ENCODE data around the gene PLD1. TPM values are rescaled to one million over a fixed set of nuclear protein-coding genes. Genes with fewer than 3 reads are reported as not detected.

PLD1 gene
- total RNA-seq, 1 donor, result 18.1 TPM

DNA sequence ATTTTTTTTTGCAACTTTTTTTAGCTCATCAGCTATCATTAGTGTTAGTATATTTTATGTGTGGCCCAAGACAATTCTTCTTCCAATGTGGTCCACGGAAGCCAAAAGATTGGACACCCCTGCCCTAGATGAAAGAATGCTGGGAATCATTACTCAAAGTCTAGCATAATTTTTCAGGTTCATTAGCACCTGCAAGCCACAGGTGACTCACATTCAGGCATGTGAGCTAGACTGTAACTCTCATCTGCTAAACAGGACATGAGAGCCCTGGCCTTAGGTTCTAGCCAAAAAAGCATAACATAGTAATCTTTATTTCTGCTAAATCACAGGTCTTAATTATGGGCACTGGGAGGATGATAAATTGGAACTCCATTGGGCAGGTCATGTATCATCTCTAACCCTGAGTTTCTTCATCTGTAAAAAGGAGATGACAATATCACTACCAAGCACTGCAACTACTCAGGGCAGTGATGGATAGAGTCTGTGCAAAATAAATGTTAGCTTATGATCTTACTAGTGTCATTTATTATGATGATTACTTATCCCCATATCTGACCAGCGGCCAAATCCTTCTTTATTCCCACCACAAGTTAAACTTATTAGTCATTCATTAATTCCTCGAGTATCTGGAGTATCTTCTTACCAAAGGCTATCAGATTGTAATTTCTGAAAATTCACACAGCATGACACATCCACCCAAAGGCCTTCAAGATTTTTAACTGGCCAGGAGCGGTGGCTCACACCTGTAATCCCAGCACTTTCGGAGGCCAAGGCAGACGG is 125.0 kb downstream of the PLD1 start:
- H3K4me1 ChIP-seq (ENCODE audit: insufficient read depth, low read length), result no peaks in the 10 kb centered on the region
- DNase-seq (ENCODE audit: insufficient read length, low spot score, missing footprints), result no peak
- TF ChIP-seq, protein P1, sequence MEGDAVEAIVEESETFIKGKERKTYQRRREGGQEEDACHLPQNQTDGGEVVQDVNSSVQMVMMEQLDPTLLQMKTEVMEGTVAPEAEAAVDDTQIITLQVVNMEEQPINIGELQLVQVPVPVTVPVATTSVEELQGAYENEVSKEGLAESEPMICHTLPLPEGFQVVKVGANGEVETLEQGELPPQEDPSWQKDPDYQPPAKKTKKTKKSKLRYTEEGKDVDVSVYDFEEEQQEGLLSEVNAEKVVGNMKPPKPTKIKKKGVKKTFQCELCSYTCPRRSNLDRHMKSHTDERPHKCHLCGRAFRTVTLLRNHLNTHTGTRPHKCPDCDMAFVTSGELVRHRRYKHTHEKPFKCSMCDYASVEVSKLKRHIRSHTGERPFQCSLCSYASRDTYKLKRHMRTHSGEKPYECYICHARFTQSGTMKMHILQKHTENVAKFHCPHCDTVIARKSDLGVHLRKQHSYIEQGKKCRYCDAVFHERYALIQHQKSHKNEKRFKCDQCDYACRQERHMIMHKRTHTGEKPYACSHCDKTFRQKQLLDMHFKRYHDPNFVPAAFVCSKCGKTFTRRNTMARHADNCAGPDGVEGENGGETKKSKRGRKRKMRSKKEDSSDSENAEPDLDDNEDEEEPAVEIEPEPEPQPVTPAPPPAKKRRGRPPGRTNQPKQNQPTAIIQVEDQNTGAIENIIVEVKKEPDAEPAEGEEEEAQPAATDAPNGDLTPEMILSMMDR (IDR thresholded peaks at IDR 0.05; ENCODE audit: extremely low read depth, low read depth, low read length), result no peak
- H3K79me2 ChIP-seq (ENCODE audit: insufficient read depth, low read length), result no peaks in the 10 kb centered on the region
- no peak overlapping the region for H2AFZ ChIP-seq (ENCODE audit: low read length)
- no peaks in the 10 kb centered on the region for H4K20me1 ChIP-seq (ENCODE audit: insufficient read depth, low read length)
- no peak overlapping the region for H3K27ac ChIP-seq (ENCODE audit: low read depth, low read length)
- H3K4me3 ChIP-seq (ENCODE audit: insufficient read depth, low read length), result no peak overlapping the region
- H3K27me3 ChIP-seq (ENCODE audit: insufficient read depth, low read length), result no peaks in the 10 kb centered on the region
- no peak overlapping the region for H3K4me2 ChIP-seq (ENCODE audit: insufficient read depth, low read length)
- no peaks in the 10 kb centered on the region for H3K36me3 ChIP-seq (ENCODE audit: insufficient read depth, low read length)
- no peaks in the 10 kb centered on the region for H3K9me3 ChIP-seq (ENCODE audit: low read depth, low read length)

DNA sequence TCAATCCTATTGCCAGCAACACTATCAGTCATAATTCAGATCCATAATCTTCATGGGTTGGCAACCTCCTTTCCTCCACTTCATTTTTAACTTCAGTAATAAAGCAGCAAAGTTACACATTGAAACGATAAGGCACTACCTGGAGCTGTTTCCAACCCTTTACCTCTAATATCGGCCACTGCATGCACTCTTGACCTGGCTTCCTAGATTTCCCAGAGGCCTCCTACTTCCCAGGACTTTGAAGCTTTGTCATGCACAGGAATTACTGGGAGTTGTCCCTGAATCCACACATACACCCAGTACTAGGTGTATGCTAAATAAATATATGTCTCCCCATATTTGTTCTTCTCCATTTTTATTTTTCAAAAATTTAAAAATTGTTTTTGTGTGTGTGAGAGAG is 126.1 kb downstream of the PLD1 start:
- TF ChIP-seq, protein P1 (IDR thresholded peaks at IDR 0.05; ENCODE audit: extremely low read depth, low read depth, low read length), result no peak
- Histone ChIP-seq H4K20me1 (ENCODE audit: insufficient read depth, low read length) (no peaks in the 10 kb centered on the region), H3K4me2 (ENCODE audit: insufficient read depth, low read length) (no peak overlapping the region), H3K27me3 (ENCODE audit: insufficient read depth, low read length) (no peaks in the 10 kb centered on the region), H3K27ac (ENCODE audit: low read depth, low read length) (no peak overlapping the region), H2AFZ (ENCODE audit: low read length) (no peak overlapping the region), H3K79me2 (ENCODE audit: insufficient read depth, low read length) (no peaks in the 10 kb centered on the region), H3K36me3 (ENCODE audit: insufficient read depth, low read length) (no peaks in the 10 kb centered on the region), H3K9me3 (ENCODE audit: low read depth, low read length) (no peaks in the 10 kb centered on the region), H3K4me3 (ENCODE audit: insufficient read depth, low read length) (no peak overlapping the region), H3K4me1 (ENCODE audit: insufficient read depth, low read length) (no peaks in the 10 kb centered on the region)
- DNase-seq (ENCODE audit: insufficient read length, low spot score, missing footprints), result no peak

DNA sequence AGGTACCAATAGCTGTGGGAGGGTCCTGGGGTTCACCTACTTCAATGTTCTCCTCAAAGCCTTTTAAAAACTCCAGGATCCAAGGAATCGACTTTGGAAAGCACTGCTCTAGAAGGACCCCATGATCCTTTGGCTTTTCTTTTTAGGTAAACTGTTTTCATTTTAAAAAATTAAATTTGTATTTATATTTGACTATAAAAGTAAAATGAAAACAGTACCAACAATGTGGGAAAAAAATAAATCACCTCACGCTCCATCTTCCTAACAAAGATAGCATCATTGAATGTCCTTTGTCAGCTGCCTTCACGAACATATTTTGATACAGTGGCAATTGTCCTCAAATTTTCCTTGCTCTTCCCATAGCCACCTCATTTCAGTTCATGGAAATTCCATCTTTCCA is 127.5 kb downstream of the PLD1 start:
- H4K20me1 ChIP-seq (ENCODE audit: insufficient read depth, low read length), result no peaks in the 10 kb centered on the region
- no peaks in the 10 kb centered on the region for H3K27me3 ChIP-seq (ENCODE audit: insufficient read depth, low read length)
- no peaks in the 10 kb centered on the region for H3K4me1 ChIP-seq (ENCODE audit: insufficient read depth, low read length)
- TF ChIP-seq, protein P1 (IDR thresholded peaks at IDR 0.05; ENCODE audit: extremely low read depth, low read depth, low read length), result no peak
- no peak for DNase-seq (ENCODE audit: insufficient read length, low spot score, missing footprints)
- H3K27ac ChIP-seq (ENCODE audit: low read depth, low read length), result no peak overlapping the region
- H3K9me3 ChIP-seq (ENCODE audit: low read depth, low read length), result no peaks in the 10 kb centered on the region
- no peak overlapping the region for H3K4me3 ChIP-seq (ENCODE audit: insufficient read depth, low read length)
- H3K79me2 ChIP-seq (ENCODE audit: insufficient read depth, low read length), result no peaks in the 10 kb centered on the region
- H2AFZ ChIP-seq (ENCODE audit: low read length), result no peak overlapping the region
- no peaks in the 10 kb centered on the region for H3K36me3 ChIP-seq (ENCODE audit: insufficient read depth, low read length)
- no peak overlapping the region for H3K4me2 ChIP-seq (ENCODE audit: insufficient read depth, low read length)

DNA sequence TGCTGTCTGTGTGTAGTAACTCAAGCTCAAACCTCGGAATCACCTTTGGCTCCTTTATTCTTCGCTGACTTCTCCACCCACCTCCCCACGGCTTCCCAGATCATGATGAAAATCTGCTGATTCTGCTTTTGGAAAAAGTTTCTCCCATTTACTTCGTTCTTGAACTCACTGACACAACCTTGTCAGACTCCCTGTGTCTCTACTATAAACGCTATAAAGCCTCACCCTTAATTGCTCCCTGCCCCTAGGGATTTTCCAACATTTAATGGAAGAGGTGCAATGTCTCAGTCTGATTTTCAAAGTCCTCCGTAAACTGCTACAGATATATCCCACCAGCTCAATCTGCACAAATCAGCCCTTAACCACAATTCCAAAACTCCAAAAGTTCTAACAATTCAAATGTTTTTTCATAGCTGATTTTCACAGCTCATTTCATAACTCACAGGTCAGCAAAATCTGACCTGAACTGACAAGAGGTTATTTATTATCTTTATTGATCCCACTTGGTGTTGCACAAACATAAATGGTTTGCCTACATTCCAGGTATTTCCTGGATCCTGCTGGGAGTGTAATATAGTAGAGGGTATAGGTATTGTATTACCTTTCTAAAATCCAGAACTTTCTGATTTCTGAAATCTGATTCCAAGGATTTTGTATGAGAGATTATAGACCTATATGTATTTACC is 129.4 kb downstream of the PLD1 start:
- Histone ChIP-seq H3K4me3 (ENCODE audit: insufficient read depth, low read length) (no peak overlapping the region), H3K9me3 (ENCODE audit: low read depth, low read length) (no peaks in the 10 kb centered on the region), H3K79me2 (ENCODE audit: insufficient read depth, low read length) (no peaks in the 10 kb centered on the region), H3K4me2 (ENCODE audit: insufficient read depth, low read length) (no peak overlapping the region), H3K27me3 (ENCODE audit: insufficient read depth, low read length) (no peaks in the 10 kb centered on the region), H3K4me1 (ENCODE audit: insufficient read depth, low read length) (no peaks in the 10 kb centered on the region), H3K36me3 (ENCODE audit: insufficient read depth, low read length) (no peaks in the 10 kb centered on the region), H3K27ac (ENCODE audit: low read depth, low read length) (no peak overlapping the region), H2AFZ (ENCODE audit: low read length) (no peak overlapping the region), H4K20me1 (ENCODE audit: insufficient read depth, low read length) (no peaks in the 10 kb centered on the region)
- TF ChIP-seq, protein P1 (IDR thresholded peaks at IDR 0.05; ENCODE audit: extremely low read depth, low read depth, low read length), result no peak
- DNase-seq (ENCODE audit: insufficient read length, low spot score, missing footprints), result no peak

All from osteoblast (primary cell).